ENCODE measurements around the gene SLC34A3.

DNA sequence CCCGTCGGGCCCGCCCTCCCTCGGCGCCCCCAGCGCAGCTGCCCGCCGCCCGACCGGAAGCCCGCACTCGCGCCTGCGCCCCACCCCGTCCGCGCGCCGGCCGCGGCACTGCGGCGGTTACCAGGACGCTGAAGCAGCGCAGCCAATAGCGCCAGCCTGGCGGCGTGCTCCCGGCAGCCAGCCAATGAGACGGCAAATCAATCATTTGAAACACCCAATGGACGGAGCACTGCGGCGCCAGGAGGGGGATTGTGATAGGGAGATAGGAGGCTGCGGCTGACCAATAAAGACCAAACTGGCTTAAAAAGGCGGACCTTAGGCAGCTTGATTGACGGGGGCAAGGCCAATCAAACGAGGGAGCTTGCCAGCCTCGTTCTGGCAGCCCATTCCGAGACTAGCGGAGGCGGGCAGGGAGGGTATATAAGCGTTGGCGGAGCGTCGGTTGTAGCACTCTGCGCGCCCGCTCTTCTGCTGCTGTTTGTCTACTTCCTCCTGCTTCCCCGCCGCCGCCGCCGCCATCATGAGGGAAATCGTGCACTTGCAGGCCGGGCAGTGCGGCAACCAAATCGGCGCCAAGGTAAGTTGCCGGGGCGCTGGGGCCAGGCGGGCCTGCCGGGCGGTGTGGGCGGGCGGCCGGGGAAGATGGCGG is 10.3 kb downstream of the SLC34A3 start, which contains the start of gene TUBB4B:
- TF ChIP-seq, protein P1, sequence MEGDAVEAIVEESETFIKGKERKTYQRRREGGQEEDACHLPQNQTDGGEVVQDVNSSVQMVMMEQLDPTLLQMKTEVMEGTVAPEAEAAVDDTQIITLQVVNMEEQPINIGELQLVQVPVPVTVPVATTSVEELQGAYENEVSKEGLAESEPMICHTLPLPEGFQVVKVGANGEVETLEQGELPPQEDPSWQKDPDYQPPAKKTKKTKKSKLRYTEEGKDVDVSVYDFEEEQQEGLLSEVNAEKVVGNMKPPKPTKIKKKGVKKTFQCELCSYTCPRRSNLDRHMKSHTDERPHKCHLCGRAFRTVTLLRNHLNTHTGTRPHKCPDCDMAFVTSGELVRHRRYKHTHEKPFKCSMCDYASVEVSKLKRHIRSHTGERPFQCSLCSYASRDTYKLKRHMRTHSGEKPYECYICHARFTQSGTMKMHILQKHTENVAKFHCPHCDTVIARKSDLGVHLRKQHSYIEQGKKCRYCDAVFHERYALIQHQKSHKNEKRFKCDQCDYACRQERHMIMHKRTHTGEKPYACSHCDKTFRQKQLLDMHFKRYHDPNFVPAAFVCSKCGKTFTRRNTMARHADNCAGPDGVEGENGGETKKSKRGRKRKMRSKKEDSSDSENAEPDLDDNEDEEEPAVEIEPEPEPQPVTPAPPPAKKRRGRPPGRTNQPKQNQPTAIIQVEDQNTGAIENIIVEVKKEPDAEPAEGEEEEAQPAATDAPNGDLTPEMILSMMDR (IDR thresholded peaks at IDR 0.05), result peak in 3 of 6 experiments; percentile 14 to 35 (median 15)
- TF ChIP-seq POLR2A (IDR thresholded peaks at IDR 0.05), result peak in 3 of 4 donors; percentile 90 to 100 (median 100)

Measured in esophagus squamous epithelium (tissue), 4 donors.